Measurements from ENCODE around the gene ADARB2.
"Not testable (repeated sequence)": the region's sequence is repeated elsewhere in the genome, so short reads cannot be mapped to it uniquely, and the experiment has no call there.

- not testable (repeated sequence) for TF ChIP-seq CTCF (IDR thresholded peaks at IDR 0.05; ENCODE audit: poor library complexity); EZH2 (IDR thresholded peaks at IDR 0.05; ENCODE audit: borderline replicate concordance); EZH2phosphoT487 (IDR thresholded peaks at IDR 0.05; ENCODE audit: low read depth, severe bottlenecking, unreplicated experiment)
Observed at GRCh38 chr10:1537449-1537848, 199.9 kb downstream of the ADARB2 start.

All from hepatocyte (in vitro differentiated cells).